CD4-positive, alpha-beta T cell treated with Interleukin-6 at 100 ng/mL for 8 hours (primary cell): ENCODE results near the gene POTEE.
"Not testable (repeated sequence)": the region's sequence is repeated elsewhere in the genome, so short reads cannot be mapped to it uniquely, and the experiment has no call there.

Experiments used
- DNase-seq: peaks from one replicate; pipeline ENCODE4 v3.0.0-alpha.2; 2020; ENCODE audit warnings: mixed read lengths, low spot score

Gene POTEE

DNA sequence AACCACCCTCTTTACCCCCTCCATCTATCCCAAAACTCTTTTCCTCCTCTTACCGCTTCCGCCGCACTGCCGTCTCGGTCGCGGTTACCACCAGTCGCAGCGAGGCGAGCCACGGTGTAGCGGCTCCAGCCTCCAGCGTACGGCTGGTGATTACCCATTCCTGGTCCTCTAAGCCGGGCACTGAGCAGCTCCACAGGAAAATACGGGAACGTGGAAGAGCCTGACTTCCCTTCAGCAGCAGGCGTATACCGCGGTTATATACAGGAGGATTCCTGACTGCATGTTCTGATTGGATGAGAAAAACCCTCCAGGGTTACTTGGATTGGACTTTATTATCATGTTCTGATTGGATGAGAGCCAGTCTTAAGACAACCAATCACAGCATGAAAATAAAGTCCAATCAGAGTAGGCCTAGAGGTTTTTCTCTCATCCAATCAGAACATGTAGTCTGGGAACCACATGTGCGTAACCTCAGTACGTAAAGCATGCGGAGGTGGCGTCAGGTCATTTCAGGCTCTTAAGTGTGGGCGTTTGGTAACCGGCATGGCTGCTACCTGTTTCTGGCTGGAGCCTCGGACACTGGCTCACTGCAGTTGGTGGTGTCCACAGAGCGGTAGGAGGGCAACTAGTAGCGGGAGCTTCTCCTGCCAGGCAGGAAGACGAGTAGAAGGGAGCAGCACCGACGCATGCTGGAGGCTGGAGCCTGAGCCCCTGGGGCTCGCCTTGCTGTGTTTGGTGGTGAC, at the start of gene POTEE:
Gene POTEE, plus strand, starts transcription at position 507 of the 743 bp plus-strand sequence. CDS start 8,867 bp downstream, outside the sequence.
- DNase-seq = not testable (repeated sequence)

DNA sequence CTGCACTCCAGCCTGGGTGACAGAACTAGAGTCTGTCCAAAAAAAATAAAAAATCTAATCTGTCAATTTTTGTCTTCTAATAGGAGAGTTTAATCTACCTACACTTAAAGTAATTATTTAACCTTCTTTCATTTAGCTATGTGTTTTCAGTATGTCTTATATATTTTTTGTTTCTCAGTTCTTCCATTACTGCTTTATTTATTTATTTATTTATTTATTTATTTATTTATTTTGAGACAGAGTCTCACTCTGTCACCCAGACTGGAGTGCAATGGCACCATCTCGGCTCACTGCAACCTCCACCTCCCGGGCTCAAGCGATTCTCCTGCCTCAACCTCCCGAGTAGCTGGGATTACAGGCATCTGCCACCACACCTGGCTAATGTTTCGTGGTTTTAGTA, 43.8 kb upstream of the POTEE start:
- DNase-seq = not testable (repeated sequence)

GRCh38 chr2:131168538-131168937, 40.8 kb upstream of the POTEE start:
- DNase-seq = no peak

- not testable (repeated sequence) for DNase-seq
Measured at GRCh38 chr2:131178050-131178449, 31.3 kb upstream of the POTEE start.

DNA sequence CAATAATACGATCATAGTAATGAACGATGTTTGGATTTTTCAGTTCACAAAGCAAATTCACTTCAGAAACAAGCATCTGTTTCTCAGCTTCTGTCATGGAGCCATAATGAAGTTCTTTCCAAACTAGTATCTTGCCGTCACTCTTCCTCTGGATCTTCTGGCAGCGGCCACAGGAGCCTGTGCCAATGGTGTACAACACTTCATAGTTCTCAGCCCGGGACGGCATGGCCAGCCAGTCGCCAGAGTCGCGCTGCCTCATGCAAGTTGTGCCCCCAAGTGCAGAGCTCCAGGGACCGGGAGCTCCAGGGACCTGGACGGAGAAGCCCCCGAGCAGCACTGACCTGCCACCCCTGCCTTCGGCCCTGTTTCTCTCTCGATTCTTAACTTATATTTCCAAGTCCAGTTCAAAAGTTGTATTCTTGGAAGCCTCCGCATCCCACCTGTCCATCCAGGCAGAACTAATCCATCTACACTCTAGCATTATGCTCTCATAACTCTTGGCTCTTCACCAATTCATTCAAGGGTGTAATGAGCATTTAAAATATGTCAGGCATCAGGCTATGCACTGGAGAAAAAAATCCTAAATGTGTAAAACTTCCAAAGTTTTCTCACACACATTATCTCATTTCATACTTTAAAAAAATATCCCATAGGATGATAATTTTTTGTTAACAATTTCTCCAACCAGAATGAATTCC, 30.5 kb upstream of the POTEE start:
- DNase-seq = not testable (repeated sequence)

DNA sequence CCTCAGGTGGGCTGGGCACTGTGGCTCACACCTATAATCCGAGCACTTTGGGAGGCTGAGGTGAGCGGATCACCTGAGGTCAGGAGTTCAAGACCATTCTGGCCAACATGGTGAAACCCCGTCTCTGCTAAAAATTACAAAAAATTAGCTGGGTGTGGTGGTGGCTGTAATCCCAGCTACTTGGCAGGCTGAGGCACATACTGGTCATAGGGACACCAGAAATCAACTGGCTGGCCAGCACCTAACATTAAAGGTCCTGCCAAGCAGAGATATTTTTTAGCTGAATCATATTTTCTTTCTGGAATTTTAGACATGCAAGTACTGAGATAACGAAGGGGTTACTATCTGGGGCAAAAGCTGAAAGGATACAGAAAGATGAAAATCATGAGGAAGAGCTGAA, 27.9 kb upstream of the POTEE start:
- not testable (repeated sequence) for DNase-seq

- DNase-seq = not testable (repeated sequence)
Measured at GRCh38 chr2:131193421-131193820, 15.9 kb upstream of the POTEE start.

DNA sequence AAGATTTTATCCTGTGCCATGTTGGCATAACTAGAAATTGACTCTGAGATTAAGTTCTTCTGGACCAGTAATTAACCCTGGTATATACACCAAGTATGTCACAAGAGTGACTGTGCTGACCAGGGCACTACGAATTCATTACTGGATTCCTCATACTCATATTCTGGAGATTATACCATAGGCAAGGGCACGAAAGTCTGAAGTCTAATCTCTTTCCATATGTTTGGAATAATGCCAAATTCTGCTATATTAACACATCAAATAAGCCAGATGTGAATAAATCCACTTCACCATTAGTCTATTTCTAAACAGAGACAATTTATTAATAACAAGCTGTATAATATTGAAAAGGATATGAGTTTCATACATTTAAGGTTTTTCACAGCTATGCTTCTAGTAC, 13.2 kb upstream of the POTEE start:
- not testable (repeated sequence) for DNase-seq

GRCh38 chr2:131201098-131201497, 8.2 kb upstream of the POTEE start:
- no peak for DNase-seq

DNA sequence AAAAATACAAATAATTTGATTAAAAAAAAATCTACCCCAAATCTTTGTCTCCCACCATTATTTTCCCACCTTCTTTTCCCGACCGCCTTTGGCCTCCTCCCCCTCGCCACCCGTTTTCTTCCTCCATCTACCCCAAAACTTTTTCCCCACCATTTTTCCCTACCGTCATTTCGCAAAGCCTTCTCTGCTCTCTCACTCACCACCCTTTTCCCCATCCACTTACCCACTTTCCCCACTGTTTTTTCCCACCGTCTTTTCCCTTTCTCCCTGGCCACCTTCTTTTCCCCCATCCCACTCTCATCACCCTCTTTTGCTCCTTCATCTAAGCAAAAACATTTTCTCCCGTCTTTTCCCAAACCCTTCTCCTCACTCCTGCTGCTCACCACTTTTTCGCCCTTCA, 1.5 kb upstream of the POTEE start:
- DNase-seq = not testable (repeated sequence)

DNA sequence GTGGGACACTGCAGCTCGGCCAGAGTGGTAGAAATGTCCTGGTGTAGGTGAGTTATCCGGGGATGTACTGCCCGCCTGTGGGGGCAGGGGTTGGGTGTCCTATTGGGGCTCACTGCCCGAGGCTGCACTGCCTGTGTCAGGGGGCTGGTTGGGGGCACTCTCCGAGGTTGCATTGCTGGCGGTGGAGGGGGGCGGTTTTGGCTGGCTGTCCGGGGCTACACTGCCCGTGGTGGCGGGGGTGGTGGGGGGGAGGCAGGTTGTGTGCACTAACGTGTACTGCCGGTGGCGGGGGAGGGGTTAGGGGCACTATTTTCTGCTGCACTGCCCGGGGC, 403 bp downstream of the POTEE start:
- not testable (repeated sequence) for DNase-seq

- DNase-seq = not testable (repeated sequence)
Measured at GRCh38 chr2:131210434-131211211, 1.3 kb downstream of the POTEE start.

- DNase-seq = not testable (repeated sequence)
Measured at GRCh38 chr2:131217238-131217986, 8.1 kb downstream of the POTEE start.

DNA sequence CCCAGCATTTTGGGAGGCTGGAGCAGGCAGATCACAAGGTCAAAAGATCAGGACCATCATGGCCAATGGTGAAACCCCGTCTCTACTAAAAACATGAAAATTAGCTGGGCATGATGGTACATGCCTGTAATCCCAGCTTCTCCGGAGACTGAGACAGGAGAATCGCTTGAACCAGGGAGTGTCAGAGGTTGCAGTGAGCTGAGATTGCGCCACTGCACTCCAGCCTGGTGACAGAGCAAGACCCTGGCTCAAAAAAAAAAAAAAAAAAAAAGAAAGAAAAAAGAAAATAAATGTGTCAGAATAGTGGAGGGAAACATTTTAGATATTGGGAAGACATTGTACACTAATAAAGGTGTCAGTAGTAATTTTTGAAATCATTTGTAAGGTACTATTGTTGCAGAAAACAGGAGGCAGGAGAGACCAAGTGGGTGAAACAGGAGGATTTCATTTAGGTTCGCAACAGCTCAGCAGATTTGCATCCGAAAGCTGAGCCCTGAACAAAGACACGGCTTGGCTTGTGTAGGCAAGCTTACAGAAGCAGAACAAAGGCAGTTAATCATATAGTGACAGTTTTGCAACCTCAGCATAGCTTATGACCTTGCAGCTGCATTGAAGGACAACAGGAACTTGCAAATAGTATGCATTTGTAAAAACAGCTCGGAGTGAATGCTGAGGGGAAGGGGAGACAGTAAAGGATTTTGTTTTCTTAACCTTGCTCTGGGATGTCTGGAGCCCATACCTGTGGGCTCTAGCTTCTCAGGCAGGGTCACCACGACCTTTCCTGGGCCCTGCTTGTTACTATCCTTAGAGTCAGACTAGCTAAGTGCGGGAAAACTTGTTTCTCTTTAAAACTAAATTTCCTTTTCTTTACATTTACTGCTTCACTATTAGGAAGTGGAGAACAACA, 26.5 kb downstream of the POTEE start:
- DNase-seq = not testable (repeated sequence)
